GM12891 (cell line): ENCODE results near the gene MBD5.

Experiments
- POLR2AphosphoS5 ChIP-seq: IDR thresholded peaks from 2 replicates; pipeline ENCODE4 v1.6.1; 2011; ENCODE audit warnings: low read depth, low read length, control low read depth
- TAF1 ChIP-seq: IDR thresholded peaks from 2 replicates; pipeline ENCODE4 v1.6.1; 2011; ENCODE audit warnings: low read depth, low read length, control low read depth

DNA sequence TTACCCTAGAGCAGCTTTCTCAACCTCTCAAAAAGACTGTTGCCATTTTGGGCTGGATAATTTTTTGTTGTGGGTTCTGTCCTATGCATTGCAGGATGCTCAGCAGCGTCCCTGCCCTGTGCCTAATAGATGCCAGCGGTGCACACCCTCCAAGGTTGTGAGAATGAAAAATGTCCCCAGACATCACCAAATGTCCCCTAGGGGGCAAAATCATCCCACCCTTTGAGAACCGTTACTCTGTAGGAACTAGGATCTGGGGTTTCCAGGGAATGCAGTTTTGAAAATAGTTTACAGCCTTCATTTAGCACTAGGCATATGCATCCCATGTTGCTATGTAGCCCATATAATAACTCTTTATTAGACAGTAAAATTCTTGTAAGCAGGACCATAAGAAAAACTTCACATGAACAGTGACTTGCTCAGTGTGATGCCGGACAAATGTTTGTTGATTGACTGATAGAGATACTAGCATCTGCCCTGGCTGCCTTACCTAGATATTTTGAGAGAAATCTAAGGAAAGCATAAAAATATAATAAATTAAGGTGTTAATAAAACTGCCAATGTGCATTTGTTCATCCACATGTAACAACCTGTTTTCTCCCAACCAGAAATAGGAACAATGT, 544.5 kb downstream of the MBD5 start:
- no peak for TF ChIP-seq TAF1
- no peak for TF ChIP-seq POLR2AphosphoS5
